ENCODE data around the gene SULT1C2.

The SULT1C2 gene

DNA sequence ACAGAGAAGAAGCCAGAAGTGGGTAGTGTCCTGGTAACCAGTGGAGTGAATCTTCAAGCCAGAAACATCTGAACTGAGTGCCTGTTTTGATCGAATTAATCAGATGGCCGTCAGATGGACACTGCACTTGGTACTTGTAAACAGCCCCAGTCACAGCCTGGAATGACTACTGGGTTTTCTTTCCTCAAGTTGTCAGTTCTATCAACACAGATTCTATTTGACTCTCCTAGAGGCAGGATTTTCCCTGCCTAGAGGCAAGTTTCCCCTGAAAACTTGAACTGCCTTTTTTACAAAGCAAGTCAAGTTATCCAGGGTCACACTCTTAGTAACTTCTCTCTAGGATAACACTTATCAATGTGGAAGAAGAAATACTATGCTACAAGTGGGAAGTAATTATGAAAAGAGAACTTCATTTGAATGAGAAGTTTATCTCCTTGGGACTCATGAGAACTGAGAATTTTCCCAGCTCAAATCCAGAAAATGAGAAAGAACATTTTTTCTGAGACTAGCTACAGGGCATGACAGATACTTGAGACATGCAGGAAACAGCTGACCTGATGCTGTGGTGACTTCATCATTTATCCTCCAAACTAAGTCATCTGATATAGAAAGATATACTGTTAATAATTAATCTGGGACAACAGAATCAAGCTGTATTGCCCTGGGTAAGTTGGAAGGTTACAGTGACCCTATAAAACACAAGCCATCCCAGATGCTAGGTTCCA is 36.0 kb downstream of the SULT1C2 start:
- H3K4me3 ChIP-seq (ENCODE audit: low read depth, low read length), result no peak overlapping the region

DNA sequence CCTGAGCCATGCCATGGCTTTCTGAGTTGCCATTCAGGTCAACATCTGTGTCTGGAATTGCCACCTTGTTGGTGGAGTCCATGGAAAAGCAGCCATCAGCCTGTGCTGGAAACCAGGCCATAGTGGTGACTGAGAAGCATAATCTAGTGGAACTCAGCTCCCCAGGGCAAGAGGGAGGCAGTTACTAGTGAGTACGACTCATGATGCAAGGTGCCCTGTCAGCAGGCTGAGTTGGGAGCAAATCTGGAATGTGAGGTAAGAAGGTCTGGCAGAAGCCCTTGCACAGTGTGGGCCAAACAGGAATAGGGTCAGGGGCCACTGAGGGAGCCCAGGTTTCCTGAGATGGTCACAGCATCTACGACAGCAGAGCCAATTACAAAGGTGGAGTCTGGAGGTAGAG is 37.1 kb downstream of the SULT1C2 start:
- no peak overlapping the region for H3K4me3 ChIP-seq (ENCODE audit: low read depth, low read length)
- TF ChIP-seq, protein P1, sequence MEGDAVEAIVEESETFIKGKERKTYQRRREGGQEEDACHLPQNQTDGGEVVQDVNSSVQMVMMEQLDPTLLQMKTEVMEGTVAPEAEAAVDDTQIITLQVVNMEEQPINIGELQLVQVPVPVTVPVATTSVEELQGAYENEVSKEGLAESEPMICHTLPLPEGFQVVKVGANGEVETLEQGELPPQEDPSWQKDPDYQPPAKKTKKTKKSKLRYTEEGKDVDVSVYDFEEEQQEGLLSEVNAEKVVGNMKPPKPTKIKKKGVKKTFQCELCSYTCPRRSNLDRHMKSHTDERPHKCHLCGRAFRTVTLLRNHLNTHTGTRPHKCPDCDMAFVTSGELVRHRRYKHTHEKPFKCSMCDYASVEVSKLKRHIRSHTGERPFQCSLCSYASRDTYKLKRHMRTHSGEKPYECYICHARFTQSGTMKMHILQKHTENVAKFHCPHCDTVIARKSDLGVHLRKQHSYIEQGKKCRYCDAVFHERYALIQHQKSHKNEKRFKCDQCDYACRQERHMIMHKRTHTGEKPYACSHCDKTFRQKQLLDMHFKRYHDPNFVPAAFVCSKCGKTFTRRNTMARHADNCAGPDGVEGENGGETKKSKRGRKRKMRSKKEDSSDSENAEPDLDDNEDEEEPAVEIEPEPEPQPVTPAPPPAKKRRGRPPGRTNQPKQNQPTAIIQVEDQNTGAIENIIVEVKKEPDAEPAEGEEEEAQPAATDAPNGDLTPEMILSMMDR (IDR thresholded peaks at IDR 0.05; ENCODE audit: low read depth, low read length), result no peak

More for the DNA sequence above, 36.0 kb downstream of the SULT1C2 start:
- TF ChIP-seq, protein P1 (IDR thresholded peaks at IDR 0.05; ENCODE audit: low read depth, low read length), result no peak

DNA sequence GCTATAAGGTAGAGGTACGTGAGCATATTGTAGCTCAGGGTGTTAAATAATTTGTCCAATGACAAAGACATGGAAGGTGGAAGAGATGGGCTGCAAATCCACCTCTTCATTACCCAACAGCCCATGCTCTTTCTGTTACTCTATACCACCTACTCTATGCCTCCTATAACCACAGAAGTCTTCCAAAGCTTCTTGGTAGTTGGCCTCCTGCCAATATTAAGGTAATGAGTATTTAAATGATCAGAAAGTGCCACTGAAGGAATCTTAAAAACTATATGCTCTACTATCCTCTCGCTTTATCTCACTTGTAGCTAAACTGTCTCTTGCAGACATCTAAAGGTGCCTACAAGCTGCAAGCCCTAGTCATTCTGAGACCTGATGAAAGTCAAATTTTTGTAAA is 41.1 kb downstream of the SULT1C2 start:
- TF ChIP-seq, protein P1 (IDR thresholded peaks at IDR 0.05; ENCODE audit: low read depth, low read length), result no peak
- H3K4me3 ChIP-seq (ENCODE audit: low read depth, low read length), result no peak overlapping the region

DNA sequence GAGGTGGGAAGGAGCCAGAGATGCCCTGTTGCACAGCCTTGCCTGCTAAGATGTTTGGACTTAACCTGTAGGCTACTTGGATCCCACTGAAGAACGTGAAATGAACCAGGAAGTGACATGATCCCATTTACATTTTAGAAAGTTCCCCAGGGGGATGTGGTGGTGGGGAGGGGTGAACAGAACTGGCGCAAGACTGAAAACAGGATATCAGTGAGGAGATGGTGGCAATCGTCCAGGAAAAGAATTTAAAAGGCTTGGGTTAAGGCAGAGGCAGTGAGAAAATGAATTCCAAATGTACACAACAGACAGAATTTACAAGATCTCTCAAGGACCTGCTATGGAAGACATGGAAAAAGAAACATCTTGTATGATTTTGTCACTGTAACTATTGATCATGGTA is 42.3 kb downstream of the SULT1C2 start:
- H3K4me3 ChIP-seq (ENCODE audit: low read depth, low read length), result no peak overlapping the region
- TF ChIP-seq, protein P1 (IDR thresholded peaks at IDR 0.05; ENCODE audit: low read depth, low read length), result no peak

DNA sequence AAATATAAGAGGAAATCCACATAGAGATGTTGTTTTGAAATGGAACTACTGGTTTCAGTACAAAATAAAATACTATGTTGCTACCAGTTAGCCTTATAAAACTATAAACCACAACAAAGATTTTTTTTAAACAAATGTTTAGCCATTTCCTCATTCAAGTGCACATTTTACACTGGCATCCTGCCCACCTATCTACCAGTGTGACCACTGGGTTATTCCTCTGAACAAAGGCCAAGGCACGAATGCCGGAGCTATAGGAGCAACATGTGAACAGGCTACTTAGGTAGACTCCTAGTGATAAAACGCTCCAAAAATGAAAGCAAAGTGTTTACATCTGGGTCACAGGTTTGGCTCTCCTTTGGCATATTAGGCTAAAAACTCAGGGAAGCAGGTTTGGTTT is 57.3 kb downstream of the SULT1C2 start:
- H3K4me3 ChIP-seq (ENCODE audit: low read depth, low read length), result no peak overlapping the region
- TF ChIP-seq, protein P1 (IDR thresholded peaks at IDR 0.05; ENCODE audit: low read depth, low read length), result no peak

DNA sequence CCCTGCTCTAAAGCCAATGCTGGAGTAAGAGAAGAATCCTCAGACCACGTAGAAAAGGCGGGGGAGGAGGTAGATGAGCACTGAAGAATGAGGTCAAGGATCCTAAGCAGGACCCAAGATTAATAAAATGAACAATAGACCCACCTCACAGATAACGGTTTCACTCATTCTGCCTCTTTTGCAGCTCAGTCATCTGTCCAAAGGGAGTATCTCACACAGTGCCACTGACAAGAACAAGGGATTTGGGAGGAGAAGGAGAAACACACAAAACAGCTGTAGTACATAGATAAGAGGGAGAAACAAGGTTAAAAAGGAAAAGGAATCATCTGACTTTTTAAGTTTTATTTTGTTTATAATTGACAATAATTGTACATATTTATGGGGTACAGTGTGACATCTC is 58.1 kb downstream of the SULT1C2 start:
- TF ChIP-seq, protein P1 (IDR thresholded peaks at IDR 0.05; ENCODE audit: low read depth, low read length), result no peak

DNA sequence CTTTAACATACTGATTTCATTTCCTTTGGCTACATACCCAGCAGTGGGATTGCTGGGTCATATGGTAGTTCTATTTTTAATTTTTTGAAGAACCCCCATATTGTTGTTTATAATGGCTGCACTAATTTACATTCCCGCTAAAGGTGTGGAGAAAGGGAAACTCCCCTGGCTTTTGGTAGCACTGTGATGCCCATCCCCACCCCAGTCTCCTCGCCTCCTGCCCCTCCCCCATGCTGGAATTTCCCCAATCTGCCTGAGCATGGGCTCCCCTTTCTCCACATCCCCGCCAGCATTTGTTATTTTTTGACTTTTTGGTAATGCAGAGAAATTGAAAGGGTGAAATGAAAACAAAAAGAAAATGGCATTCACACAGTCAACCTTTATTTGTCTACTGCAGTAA is 59.1 kb downstream of the SULT1C2 start:
- no peak overlapping the region for H3K4me3 ChIP-seq (ENCODE audit: low read depth, low read length)
- TF ChIP-seq, protein P1 (IDR thresholded peaks at IDR 0.05; ENCODE audit: low read depth, low read length), result no peak

More for the DNA sequence above, 58.1 kb downstream of the SULT1C2 start:
- H3K4me3 ChIP-seq (ENCODE audit: low read depth, low read length), result no peak overlapping the region
